Midbrain (tissue), 1 donor: Measurements from ENCODE around the gene BLOC1S1.

ENCODE experiments used
- DNase-seq: peaks from one replicate; lab custom pipeline; 2025; lab: John Stamatoyannopoulos, UW

Gene BLOC1S1

DNA sequence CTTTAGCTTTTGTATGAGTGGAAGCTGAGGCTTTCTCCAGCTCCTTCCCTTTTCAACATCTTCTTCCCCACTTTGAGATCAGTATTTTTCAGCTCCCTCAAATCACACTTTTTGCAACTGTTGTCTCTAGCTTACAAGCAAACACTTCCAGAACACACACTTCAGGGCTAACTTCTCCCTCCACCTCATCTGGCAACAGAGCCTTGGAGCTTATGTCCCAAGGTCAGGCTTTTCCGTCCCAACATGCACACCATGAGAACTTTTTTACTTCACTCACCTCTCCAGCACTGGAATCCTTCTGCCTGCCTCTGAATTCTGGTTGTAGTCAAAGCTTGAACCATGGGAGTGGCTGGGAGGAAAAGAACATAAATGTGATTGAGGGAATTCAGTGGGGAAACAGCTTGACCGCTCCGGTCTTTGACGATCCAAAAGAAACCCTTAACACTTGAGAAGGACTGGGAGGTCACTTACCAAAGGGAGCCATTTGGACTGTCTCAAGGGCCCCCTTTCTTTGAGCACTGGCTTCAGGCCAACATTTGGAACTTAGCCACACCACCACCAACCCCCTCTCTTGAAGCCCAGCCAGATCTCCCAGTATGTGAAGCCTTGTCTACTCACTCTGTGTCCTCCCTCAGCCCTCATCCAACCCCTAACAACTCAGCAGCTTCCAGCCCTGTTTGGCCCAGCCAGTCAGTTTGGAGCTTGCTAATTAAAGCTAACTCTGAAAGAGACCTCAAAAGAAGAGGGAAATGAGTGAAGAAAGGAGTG is 3.9 kb upstream of the BLOC1S1 start:
- DNase-seq = no peak

DNA sequence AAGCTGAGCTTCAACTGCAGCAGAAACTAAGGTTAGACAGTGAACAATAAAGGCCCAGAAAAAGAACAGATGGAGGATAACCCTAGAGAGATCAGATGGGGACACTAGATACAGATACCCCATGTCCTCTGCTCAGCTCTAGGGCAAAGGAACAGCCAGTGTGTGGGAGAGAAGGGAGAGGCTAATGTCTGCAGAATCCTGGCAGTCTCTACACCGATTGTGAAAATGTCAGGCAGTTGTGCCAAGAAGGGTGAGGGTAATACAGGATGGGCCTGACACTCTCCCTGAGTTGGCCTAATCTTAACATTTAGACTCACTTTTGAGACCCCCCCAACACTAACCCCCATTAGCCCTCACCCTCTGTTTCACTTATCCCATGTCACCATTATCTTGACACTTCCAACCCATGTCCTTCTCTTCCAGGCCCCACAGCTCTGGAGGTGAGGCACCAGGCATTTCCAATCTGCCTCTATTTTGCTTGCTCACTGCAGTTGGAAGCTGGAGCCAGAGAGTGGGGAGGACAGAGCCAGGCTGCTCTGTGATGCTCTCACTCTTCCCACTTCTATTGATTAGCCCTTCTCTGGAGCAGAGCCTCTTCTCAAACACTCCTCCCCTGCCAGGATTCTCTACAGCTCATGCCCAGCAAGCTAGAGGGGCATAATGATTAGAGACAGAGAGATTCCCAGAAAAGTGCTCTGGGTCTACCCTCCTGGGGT is 3.0 kb upstream of the BLOC1S1 start:
- no peak for DNase-seq

GRCh38 chr12:55713721-55714120 is 2.1 kb upstream of the BLOC1S1 start:
- no peak for DNase-seq

DNA sequence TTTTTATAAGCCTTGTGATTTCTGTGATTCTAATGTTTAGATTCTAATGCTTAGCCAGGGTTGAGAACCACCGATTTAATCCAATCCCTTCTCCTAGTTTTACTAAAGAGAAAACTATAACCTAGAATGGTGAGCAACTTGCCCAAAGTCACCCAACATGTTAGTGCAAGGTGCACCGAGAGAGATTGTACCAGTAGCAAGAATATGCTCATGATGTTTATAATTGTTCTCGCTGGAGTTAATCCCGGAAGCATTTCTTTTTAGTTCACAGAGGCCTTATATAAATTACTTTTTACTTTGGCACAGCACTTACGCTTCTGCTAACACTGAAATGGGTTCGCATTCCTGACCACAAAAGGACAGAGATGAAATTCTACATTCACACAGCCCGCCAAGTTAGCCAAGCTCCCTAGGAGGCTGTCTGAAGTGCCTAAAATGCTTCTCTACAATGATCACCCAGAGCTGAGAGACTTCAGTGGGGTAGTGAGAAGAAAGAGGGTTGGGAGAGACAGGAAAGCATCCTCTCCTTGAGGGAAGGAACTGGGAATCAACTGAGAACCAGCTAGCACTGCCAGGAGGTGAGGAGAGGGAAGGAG is 579 bp upstream of the BLOC1S1 start:
- no peak for DNase-seq

GRCh38 chr12:55716582-55716957 is 724 bp downstream of the BLOC1S1 start:
- no peak for DNase-seq

- no peak for DNase-seq
Measured at GRCh38 chr12:55717011-55718007, 1.5 kb downstream of the BLOC1S1 start.

GRCh38 chr12:55718015-55718414 is 2.2 kb downstream of the BLOC1S1 start:
- no peak for DNase-seq

GRCh38 chr12:55718624-55719275 is 2.9 kb downstream of the BLOC1S1 start:
- no peak for DNase-seq

DNA sequence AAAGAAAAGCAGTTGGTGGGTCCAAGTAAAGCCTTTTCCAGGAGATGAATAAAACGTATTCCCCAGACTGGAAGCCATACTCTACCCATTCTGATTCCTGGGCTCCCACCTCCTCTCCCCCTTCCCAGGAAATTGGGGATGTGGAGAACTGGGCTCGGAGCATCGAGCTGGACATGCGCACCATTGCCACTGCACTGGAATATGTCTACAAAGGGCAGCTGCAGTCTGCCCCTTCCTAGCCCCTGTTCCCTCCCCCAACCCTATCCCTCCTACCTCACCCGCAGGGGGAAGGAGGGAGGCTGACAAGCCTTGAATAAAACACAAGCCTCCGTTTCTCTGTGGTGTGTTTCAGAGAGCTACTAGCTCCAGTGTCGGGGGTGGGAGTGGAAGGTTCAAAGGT is 3.5 kb downstream of the BLOC1S1 start:
- no peak for DNase-seq

DNA sequence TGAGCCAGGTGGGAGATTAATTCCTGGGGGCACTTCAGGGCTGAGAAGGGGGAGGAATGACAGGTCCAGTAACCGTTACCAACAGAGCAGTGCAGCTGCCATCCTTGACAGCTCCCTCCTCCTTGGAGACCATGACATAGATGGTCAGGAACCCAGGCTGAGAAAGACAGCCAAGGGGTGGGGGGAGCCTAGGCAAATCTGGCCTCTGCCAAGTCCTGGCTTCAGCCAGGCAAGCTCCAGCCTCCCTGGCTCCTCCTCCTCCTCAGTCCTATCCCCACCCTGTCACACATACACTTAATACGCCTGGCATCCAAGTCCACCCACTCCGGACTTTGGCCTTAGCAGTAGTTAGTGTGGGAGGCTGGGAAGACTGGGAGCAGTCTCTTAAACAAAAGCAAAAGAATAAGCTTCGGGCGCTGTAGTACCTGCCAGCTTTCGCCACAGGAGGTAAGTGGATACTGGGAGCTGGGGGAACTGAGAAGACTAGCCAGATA is 4.3 kb downstream of the BLOC1S1 start, which contains the start of gene RDH5:
RDH5 (plus strand) TSS at position 323 of the 494 bp plus-strand sequence. CDS start 792 bp downstream, outside the sequence.
- DNase-seq = peak; percentile 37

DNA sequence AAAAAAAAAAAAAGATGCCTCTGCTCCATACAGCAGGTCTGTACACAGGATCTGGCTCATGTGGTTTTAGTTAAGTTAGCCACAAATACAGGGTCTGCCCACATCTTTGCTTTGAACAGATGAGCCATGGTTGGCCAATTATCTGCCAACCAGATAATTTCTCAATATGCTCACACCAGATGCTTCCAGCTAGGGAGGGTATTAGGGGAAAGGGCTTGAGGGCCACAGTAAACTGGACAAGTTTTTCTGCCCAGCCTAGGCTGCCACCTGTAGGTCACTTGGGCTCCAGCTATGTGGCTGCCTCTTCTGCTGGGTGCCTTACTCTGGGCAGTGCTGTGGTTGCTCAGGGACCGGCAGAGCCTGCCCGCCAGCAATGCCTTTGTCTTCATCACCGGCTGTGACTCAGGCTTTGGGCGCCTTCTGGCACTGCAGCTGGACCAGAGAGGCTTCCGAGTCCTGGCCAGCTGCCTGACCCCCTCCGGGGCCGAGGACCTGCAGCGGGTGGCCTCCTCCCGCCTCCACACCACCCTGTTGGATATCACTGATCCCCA is 5.1 kb downstream of the BLOC1S1 start:
- DNase-seq = peak; percentile 59

- DNase-seq = no peak
Measured at GRCh38 chr12:55721601-55722213, 5.9 kb downstream of the BLOC1S1 start.

DNA sequence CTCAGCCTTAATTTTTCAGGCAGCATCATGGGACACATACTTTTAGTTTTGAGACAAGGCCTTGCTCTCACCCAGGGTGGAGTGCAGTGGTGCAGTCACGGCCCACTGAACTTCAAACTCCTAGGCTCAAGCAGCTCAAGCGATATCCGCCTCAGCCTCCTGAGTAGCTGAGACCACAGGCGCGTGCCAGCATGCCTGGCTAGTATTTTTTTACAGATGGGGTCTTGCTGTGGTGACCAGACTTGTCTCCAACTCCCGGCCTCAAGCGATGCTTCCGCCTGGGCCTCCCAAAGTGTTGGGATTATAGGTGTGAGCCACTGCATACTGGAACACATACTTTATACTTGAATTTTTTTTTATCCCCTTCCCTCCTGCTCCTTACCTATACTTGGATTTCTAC is 7.1 kb downstream of the BLOC1S1 start:
- DNase-seq = no peak

DNA sequence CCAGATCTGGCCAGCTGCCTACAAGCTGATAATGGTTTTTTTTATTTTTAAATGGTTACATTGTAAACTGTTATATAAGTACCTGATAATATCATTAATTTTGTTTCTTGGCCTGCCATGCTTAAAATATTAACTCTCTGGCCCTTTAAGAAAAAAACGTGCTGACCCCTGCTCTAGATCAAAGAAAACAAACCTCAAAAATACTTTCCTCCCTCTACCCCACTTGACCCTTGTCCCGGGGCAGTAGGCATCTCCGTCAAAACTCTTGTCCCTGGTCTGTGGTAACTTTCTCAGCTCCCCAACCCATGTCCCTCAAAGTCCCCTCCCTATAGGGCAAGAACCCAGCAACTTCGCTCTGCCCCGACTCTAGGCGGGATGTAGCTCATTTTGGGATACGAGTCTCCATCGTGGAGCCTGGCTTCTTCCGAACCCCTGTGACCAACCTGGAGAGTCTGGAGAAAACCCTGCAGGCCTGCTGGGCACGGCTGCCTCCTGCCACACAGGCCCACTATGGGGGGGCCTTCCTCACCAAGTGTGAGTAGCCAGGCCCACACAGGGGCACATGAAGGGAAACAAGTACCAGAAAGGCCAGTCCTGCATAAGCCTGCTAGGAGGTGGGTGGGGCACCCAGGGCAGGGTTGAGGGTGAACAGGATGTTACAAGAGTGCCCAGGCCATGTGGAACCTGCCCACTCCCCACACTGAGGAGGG is 7.8 kb downstream of the BLOC1S1 start:
- DNase-seq = no peak

- peak; percentile 63 for DNase-seq
Measured at GRCh38 chr12:55724226-55724939, 8.5 kb downstream of the BLOC1S1 start.

DNA sequence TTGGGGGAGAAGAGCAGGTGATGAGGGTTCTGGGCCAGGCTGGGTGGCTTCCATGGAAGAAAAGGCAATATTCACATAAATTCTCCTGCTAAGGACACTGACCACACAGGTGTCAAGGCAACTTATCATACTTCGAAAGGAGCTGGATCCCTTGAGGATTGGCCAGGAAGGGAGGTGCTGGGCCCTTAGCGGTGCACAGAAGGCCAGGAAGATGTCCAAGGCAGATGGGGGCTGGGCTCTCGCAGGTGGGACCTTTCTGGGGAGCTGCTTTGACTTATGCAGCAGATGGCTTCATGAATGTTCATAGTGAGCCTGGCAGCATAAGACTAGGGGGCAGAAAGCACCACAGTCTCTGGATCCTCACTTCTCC is 9.1 kb downstream of the BLOC1S1 start:
- no peak for DNase-seq

DNA sequence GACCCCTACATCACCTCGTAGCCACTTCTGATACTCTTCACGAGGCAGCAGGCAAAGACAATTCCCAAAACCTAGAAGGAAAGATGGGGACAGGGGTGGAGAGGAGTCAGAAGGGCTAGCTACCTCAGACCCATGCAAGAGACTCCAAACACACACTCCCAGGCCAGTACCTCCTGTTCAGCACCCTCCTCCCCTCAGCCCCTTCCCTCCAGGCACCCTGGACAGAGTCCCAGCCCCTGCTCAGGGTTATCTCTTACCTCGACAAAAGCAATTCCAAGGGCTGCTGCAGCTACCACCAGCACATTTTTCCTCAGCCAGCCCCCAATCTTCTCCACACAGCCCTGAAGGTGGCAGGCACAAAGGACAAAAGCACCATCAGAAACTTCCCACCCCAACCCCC is 9.7 kb downstream of the BLOC1S1 start:
- DNase-seq = no peak

DNA sequence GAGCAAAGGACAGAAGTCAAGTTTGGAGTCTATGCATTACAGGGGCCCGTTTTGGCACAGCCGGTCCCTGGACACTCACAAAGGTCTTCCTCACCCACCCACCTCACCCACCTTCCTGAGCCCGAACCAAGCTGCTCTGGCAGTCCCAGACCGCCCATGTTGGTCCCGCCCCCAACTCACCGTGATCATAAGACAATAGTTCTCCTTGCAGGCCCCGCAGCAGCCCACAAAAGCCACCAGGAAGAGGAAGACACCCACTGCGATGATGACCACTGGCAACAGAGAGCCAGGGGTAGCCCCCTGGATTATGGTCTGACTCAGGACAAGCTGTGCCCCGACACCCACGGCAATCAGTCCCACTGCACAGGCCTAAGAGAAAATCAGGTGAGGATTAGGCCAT is 11.1 kb downstream of the BLOC1S1 start:
- no peak for DNase-seq

DNA sequence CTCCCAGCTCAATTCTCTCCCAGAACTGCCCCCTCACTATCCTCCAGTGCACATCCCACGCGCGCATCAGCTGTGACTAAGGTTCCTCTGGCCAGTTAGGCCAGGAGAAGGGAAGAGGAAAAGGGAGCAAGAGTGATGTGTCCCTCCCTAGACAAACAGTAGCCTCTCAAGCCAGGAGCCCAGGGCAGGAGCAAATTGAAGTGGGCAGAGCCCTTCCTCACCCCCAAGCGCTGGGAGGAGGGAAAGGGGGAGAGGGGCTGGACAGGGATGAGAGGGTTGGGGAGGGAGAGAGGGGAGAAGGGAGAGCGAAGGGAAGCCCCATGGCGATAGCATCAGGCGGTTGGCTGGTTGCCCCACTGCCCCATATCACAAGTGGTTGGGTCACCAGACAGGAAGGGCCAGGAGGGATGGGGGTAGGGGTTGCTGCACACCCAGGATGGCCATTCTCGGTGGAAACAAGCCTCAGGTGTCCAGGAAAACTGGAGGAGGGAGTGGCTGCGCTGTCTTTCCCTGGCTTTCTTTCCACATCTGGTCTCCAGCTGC is 11.9 kb downstream of the BLOC1S1 start:
- DNase-seq = no peak
